Measurements from ENCODE around the gene NRDC. TPM values are rescaled to one million over a fixed set of nuclear protein-coding genes. Genes with fewer than 3 reads are reported as not detected.

NRDC gene
- total RNA-seq, 1 experiment from 2014 or later: 182 TPM

DNA sequence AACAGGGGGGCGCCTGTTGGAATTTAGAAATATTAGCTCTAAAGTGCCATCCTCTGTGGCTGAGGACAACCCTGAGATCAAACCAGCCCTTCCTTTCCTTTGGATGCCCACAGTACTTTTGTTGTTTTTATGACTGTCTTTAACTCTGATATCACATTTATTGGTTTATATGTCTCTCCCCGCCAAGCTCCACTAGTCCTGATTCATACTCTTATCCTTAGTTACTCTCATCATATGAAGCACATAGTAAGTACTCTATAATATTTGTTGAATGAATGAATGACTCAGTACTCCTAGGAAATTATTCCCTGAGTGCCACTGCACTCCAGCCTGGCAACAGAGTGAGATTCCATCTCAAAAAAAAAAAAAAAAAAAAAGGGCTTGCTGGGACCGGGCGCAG is 22.6 kb upstream of the NRDC start:
- no peaks in the 10 kb centered on the region for H3K9me3 ChIP-seq (ENCODE audit: control insufficient read depth in 1 of 2, insufficient read depth in 1 of 2, low read depth in 1 of 2, low read length in 2 of 2)
- RAD21 ChIA-PET (ENCODE audit: low non-redundant PET in 1 of 2, low total read pairs in 2 of 2, uncharacterized antibody in 2 of 2, unreplicated experiment in 2 of 2): no interaction called here
- CTCF ChIA-PET: no interaction called here

More for the DNA sequence above, 22.6 kb upstream of the NRDC start:
- no peak overlapping the region for H3K4me2 ChIP-seq (ENCODE audit: low read length)
- no peak overlapping the region for H2AFZ ChIP-seq (ENCODE audit: low read depth, low read length, poor library complexity, severe bottlenecking)
- H3K79me2 ChIP-seq (ENCODE audit: insufficient read depth, low read length): no peaks in the 10 kb centered on the region
- H3K27ac ChIP-seq (ENCODE audit: low read depth, low read length): no peak overlapping the region
- no peak overlapping the region for H3K4me3 ChIP-seq (replicated peaks in 1 of 2; ENCODE audit: low read depth in 1 of 2, low read length in 2 of 2)
- no TSS peak for BruUV-seq (replicated peaks)
- H3K4me1 ChIP-seq (ENCODE audit: control insufficient read depth in 1 of 2, insufficient read depth in 2 of 2, low read length in 2 of 2): peaks cover 14 to 37% of the 10 kb centered on the region in 2 experiments
- no peak for TF ChIP-seq EZH2phosphoT487 (IDR thresholded peaks at IDR 0.05; ENCODE audit: borderline replicate concordance)
- no peak for TF ChIP-seq POLR2A (IDR thresholded peaks at IDR 0.05; ENCODE audit: borderline replicate concordance, extremely low read depth, insufficient read depth, insufficient read length)
- TF ChIP-seq JUND (IDR thresholded peaks at IDR 0.05): no peak
- TF ChIP-seq, protein P1, sequence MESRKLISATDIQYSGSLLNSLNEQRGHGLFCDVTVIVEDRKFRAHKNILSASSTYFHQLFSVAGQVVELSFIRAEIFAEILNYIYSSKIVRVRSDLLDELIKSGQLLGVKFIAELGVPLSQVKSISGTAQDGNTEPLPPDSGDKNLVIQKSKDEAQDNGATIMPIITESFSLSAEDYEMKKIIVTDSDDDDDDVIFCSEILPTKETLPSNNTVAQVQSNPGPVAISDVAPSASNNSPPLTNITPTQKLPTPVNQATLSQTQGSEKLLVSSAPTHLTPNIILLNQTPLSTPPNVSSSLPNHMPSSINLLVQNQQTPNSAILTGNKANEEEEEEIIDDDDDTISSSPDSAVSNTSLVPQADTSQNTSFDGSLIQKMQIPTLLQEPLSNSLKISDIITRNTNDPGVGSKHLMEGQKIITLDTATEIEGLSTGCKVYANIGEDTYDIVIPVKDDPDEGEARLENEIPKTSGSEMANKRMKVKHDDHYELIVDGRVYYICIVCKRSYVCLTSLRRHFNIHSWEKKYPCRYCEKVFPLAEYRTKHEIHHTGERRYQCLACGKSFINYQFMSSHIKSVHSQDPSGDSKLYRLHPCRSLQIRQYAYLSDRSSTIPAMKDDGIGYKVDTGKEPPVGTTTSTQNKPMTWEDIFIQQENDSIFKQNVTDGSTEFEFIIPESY (IDR thresholded peaks at IDR 0.05; ENCODE audit: extremely low read depth, insufficient replicate concordance, low read length): no peak
- TF ChIP-seq EZH2 (IDR thresholded peaks at IDR 0.05): no peak
- TF ChIP-seq, protein P2, sequence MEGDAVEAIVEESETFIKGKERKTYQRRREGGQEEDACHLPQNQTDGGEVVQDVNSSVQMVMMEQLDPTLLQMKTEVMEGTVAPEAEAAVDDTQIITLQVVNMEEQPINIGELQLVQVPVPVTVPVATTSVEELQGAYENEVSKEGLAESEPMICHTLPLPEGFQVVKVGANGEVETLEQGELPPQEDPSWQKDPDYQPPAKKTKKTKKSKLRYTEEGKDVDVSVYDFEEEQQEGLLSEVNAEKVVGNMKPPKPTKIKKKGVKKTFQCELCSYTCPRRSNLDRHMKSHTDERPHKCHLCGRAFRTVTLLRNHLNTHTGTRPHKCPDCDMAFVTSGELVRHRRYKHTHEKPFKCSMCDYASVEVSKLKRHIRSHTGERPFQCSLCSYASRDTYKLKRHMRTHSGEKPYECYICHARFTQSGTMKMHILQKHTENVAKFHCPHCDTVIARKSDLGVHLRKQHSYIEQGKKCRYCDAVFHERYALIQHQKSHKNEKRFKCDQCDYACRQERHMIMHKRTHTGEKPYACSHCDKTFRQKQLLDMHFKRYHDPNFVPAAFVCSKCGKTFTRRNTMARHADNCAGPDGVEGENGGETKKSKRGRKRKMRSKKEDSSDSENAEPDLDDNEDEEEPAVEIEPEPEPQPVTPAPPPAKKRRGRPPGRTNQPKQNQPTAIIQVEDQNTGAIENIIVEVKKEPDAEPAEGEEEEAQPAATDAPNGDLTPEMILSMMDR (IDR thresholded peaks at IDR 0.05 in 2 of 3, conservative IDR thresholded peaks at IDR 0.05 in 1 of 3; ENCODE audit: borderline replicate concordance in 1 of 3, insufficient read depth in 1 of 3, low read depth in 2 of 3, low read length in 2 of 3): no peak
- no peak for TF ChIP-seq SIN3A (IDR thresholded peaks at IDR 0.05; ENCODE audit: low read depth)
- TF ChIP-seq ZNF274 (IDR thresholded peaks at IDR 0.05; ENCODE audit: low read depth, low read length): no peak
- TF ChIP-seq, protein P3, sequence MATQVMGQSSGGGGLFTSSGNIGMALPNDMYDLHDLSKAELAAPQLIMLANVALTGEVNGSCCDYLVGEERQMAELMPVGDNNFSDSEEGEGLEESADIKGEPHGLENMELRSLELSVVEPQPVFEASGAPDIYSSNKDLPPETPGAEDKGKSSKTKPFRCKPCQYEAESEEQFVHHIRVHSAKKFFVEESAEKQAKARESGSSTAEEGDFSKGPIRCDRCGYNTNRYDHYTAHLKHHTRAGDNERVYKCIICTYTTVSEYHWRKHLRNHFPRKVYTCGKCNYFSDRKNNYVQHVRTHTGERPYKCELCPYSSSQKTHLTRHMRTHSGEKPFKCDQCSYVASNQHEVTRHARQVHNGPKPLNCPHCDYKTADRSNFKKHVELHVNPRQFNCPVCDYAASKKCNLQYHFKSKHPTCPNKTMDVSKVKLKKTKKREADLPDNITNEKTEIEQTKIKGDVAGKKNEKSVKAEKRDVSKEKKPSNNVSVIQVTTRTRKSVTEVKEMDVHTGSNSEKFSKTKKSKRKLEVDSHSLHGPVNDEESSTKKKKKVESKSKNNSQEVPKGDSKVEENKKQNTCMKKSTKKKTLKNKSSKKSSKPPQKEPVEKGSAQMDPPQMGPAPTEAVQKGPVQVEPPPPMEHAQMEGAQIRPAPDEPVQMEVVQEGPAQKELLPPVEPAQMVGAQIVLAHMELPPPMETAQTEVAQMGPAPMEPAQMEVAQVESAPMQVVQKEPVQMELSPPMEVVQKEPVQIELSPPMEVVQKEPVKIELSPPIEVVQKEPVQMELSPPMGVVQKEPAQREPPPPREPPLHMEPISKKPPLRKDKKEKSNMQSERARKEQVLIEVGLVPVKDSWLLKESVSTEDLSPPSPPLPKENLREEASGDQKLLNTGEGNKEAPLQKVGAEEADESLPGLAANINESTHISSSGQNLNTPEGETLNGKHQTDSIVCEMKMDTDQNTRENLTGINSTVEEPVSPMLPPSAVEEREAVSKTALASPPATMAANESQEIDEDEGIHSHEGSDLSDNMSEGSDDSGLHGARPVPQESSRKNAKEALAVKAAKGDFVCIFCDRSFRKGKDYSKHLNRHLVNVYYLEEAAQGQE (IDR thresholded peaks at IDR 0.05; ENCODE audit: low read depth): no peak
- TF ChIP-seq, protein P4, sequence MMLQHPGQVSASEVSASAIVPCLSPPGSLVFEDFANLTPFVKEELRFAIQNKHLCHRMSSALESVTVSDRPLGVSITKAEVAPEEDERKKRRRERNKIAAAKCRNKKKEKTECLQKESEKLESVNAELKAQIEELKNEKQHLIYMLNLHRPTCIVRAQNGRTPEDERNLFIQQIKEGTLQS (IDR thresholded peaks at IDR 0.05): no peak
- TF ChIP-seq TCF7L2 (IDR thresholded peaks at IDR 0.05; ENCODE audit: borderline replicate concordance, extremely low read depth, insufficient read depth, insufficient read length): no peak
- ATAC-seq: no peak
- intact Hi-C loops (cut with micrococcal nuclease): no loop called here
- H3K9me2 ChIP-seq (ENCODE audit: insufficient read depth): no peaks in the 10 kb centered on the region
- POLR2A ChIA-PET: no interaction called here
- H3K9ac ChIP-seq (ENCODE audit: low read length): no peak overlapping the region
- DNase-seq (ENCODE audit: low read depth, low spot score): no peak
- no peaks in the 10 kb centered on the region for H4K20me1 ChIP-seq (ENCODE audit: insufficient read depth)
- H3K36me3 ChIP-seq (ENCODE audit: control insufficient read depth in 1 of 2, insufficient read depth in 2 of 2, low read length in 2 of 2): no peaks in the 10 kb centered on the region
- no peaks in the 10 kb centered on the region for H3K27me3 ChIP-seq (ENCODE audit: insufficient read depth, low read length)
